WTC11 (cell line): ENCODE measurements around the gene HLCS.

ENCODE experiments used
- ATF2 ChIP-seq: sonication (generic); formaldehyde crosslinking; IDR thresholded peaks from 2 replicates; pipeline ENCODE4 v1.8.1; 2022; ENCODE audit warnings: low read depth, missing genetic modification reagents, borderline replicate concordance
- CTCF ChIP-seq: fragments of 200-600 bp; IDR thresholded peaks from 2 replicates; pipeline ENCODE4 v1.8.0; 2022; ENCODE audit warnings: antibody characterized with exemption
- E2F1 ChIP-seq: sonication (generic); formaldehyde crosslinking; IDR thresholded peaks from 2 replicates; pipeline ENCODE4 v1.8.0; 2022; ENCODE audit warnings: mild to moderate bottlenecking, missing genetic modification reagents
- MLX ChIP-seq: sonication (generic); formaldehyde crosslinking; IDR thresholded peaks from 2 replicates; pipeline ENCODE4 v1.8.1; 2023; ENCODE audit warnings: mild to moderate bottlenecking, missing genetic modification reagents, moderate library complexity
- NR2C2 ChIP-seq: sonication (generic); formaldehyde crosslinking; IDR thresholded peaks from 2 replicates; pipeline ENCODE4 v1.8.0; 2022; ENCODE audit warnings: mild to moderate bottlenecking, missing genetic modification reagents
- TP53 ChIP-seq: sonication (generic); formaldehyde crosslinking; IDR thresholded peaks from 2 replicates; pipeline ENCODE4 v1.8.1; 2023; ENCODE audit warnings: mild to moderate bottlenecking, missing genetic modification reagents
- USF2 ChIP-seq: sonication (generic); formaldehyde crosslinking; IDR thresholded peaks from 2 replicates; pipeline ENCODE4 v1.8.1; 2023; ENCODE audit warnings: mild to moderate bottlenecking, missing genetic modification reagents, moderate library complexity
- ZNF121 ChIP-seq: sonication (generic); formaldehyde crosslinking; IDR thresholded peaks from 2 replicates; pipeline ENCODE4 v1.8.0; 2023; ENCODE audit warnings: missing genetic modification reagents
- ZNF263 ChIP-seq: sonication (generic); formaldehyde crosslinking; IDR thresholded peaks from 2 replicates; pipeline ENCODE4 v1.8.1; 2022; ENCODE audit warnings: low read depth, mild to moderate bottlenecking, moderate library complexity, missing genetic modification reagents

GRCh38 chr21:36910581-36911307, 55.7 kb downstream of the HLCS start:
- TF ChIP-seq ZNF121 (CRISPR knock-in tag) (no peak), MLX (CRISPR knock-in tag) (no peak), CTCF (no peak), ATF2 (CRISPR knock-in tag) (no peak), NR2C2 (no peak), E2F1 (CRISPR knock-in tag) (no peak), ZNF263 (CRISPR knock-in tag) (no peak), USF2 (CRISPR knock-in tag) (no peak), TP53 (CRISPR knock-in tag) (no peak)
